Mucosa of descending colon (tissue), 3 donors: ENCODE measurements around the gene AGAP1. TPM values are rescaled to one million over a fixed set of nuclear protein-coding genes. Genes with fewer than 3 reads are reported as not detected.

Experiments used
- ATAC-seq: fragments of 200-7000 bp; cut with Tn5 transposase; one replicate; pipeline ENCODE4 v1.9.1; 2020; ENCODE audit warnings: mild to moderate bottlenecking, moderate library complexity
- DNase-seq, 3 donors: peaks; one replicate each; pipeline ENCODE4 v3.0.0-alpha.2; 2020
- H3K36me3 ChIP-seq: fragments of 200-600 bp; one replicate; pipeline ENCODE4 v1.8.0; 2021; ENCODE audit warnings: low read depth, mild to moderate bottlenecking
- H3K4me1 ChIP-seq: fragments of 200-600 bp; one replicate; pipeline ENCODE4 v1.8.0; 2021; ENCODE audit warnings: low read depth, mild to moderate bottlenecking
- H3K4me3 ChIP-seq: fragments of 200-600 bp; one replicate; pipeline ENCODE4 v1.8.0; 2021; ENCODE audit warnings: mild to moderate bottlenecking
- H3K9me3 ChIP-seq: fragments of 200-600 bp; one replicate; pipeline ENCODE4 v1.8.0; 2021; ENCODE audit warnings: mild to moderate bottlenecking
- intact Hi-C, 2 donors: fragments of 100-400 bp; cut with DNase I in 1 of 2; cut with micrococcal nuclease in 1 of 2; formaldehyde crosslinking; loops; one replicate each; pipeline versions ENCODE4 v1.11.0 to v1.11.1; 2022; cut with DNase I, micrococcal nuclease
- total RNA-seq, 3 donors: library from RNA; stranded (reverse); fragmentation: NEBNext Ultra II Directional in 2 of 3; extraction: Animal tissue kit (Norgen Biotek cat#: 25700) in 2 of 3; gene quantifications; one replicate each; pipeline versions ENCODE4 v1.2.1 to v1.2.4, GENCODE V29; 2021 to 2023
- TF ChIP-seq, protein P1 (sequence below): fragments of 200-600 bp; IDR thresholded peaks from one replicate; pipeline ENCODE4 v1.8.0; 2022; ENCODE audit warnings: antibody characterized with exemption, mild to moderate bottlenecking
- donor health status: DM: no; HTN: no; CAD: no; lungs with moderate emphysema.
- donor health status: DM: no; HTN: no; CAD: no.
- donor health status: DM: no; HTN: yes; CAD: no.

The AGAP1 gene
- total RNA-seq, 3 donors from 2014 or later, result 68.1 to 112 (median 88.9) TPM

DNA sequence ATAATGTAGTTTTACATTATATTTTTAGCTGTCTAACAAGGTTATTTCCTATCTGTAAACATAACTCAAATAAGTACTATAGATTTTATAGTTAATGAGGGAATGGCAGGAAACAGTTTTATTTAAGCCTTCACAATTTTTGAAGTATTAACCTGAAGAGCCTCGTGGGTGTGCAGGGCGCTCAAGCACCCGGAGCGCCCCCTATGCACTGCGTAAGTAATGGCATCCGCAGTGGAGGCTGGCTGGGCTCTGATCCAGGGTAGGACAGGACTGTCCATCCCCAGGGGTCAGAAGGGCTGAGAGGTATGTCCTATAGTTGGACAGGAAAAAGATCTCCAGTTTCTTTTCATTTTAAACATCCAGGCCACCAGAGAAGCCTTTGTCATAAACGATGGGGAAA lies 682.6 kb downstream of the AGAP1 start:
- intact Hi-C loops, result no loop called here
- H3K36me3 ChIP-seq, result no peaks in the 10 kb centered on the region
- H3K4me3 ChIP-seq, result no peak overlapping the region
- TF ChIP-seq, protein P1, sequence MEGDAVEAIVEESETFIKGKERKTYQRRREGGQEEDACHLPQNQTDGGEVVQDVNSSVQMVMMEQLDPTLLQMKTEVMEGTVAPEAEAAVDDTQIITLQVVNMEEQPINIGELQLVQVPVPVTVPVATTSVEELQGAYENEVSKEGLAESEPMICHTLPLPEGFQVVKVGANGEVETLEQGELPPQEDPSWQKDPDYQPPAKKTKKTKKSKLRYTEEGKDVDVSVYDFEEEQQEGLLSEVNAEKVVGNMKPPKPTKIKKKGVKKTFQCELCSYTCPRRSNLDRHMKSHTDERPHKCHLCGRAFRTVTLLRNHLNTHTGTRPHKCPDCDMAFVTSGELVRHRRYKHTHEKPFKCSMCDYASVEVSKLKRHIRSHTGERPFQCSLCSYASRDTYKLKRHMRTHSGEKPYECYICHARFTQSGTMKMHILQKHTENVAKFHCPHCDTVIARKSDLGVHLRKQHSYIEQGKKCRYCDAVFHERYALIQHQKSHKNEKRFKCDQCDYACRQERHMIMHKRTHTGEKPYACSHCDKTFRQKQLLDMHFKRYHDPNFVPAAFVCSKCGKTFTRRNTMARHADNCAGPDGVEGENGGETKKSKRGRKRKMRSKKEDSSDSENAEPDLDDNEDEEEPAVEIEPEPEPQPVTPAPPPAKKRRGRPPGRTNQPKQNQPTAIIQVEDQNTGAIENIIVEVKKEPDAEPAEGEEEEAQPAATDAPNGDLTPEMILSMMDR, result peak; percentile 40
- H3K4me1 ChIP-seq, result peaks cover 14% of the 10 kb centered on the region
- peak in 1 of 3 donors; percentile 34 for DNase-seq
- ATAC-seq, result peak; percentile 46
- no peaks in the 10 kb centered on the region for H3K9me3 ChIP-seq

DNA sequence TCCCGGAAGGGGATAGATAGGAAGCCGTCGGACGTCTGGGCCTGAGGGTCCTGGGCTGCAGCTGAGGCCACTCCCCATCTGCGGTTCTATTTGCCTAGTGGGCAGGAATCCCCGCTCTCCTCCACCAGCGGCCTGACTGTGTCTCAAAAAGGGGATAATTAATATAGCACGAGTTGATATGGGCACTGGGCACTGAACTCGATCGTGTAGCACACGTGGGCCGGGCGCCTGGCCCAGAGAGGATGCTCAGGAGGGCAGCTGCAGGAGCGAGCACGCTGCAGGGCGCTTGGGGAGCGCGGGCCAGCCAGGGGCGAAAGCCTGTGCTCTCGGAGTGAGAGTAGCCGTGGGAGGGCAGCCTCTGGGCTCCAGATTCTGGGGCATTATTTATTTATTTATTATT lies 683.1 kb downstream of the AGAP1 start:
- TF ChIP-seq, protein P1, result no peak
- DNase-seq, result no peak
- peaks cover 14% of the 10 kb centered on the region for H3K4me1 ChIP-seq
- H3K9me3 ChIP-seq, result no peaks in the 10 kb centered on the region
- intact Hi-C loops, result no loop called here
- H3K36me3 ChIP-seq, result no peaks in the 10 kb centered on the region
- no peak overlapping the region for H3K4me3 ChIP-seq
- ATAC-seq, result no peak

DNA sequence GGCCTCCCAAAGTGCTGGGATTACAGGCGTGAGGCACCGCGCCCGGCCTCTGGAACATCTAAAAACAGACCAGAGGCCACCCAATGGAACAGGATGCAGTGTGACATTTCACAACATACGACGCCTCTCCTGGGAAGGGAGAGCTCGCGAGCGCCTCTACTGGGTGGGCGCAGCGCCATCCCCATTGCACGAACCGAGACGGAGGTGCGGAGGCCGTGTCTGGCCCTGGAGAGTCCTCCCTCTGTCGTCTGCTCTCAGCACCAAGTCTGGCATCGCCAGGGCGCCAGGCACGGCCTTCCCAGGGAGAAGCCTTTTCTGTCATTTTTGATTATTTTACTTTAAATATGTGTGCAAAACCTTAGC lies 683.7 kb downstream of the AGAP1 start:
- TF ChIP-seq, protein P1, result no peak
- H3K9me3 ChIP-seq, result no peaks in the 10 kb centered on the region
- peak; percentile 75 for ATAC-seq
- no peaks in the 10 kb centered on the region for H3K36me3 ChIP-seq
- peak in 2 of 3 donors; percentile 36 to 56 for DNase-seq
- no peak overlapping the region for H3K4me3 ChIP-seq
- intact Hi-C loops, result no loop called here
- H3K4me1 ChIP-seq, result peaks cover 14% of the 10 kb centered on the region

DNA sequence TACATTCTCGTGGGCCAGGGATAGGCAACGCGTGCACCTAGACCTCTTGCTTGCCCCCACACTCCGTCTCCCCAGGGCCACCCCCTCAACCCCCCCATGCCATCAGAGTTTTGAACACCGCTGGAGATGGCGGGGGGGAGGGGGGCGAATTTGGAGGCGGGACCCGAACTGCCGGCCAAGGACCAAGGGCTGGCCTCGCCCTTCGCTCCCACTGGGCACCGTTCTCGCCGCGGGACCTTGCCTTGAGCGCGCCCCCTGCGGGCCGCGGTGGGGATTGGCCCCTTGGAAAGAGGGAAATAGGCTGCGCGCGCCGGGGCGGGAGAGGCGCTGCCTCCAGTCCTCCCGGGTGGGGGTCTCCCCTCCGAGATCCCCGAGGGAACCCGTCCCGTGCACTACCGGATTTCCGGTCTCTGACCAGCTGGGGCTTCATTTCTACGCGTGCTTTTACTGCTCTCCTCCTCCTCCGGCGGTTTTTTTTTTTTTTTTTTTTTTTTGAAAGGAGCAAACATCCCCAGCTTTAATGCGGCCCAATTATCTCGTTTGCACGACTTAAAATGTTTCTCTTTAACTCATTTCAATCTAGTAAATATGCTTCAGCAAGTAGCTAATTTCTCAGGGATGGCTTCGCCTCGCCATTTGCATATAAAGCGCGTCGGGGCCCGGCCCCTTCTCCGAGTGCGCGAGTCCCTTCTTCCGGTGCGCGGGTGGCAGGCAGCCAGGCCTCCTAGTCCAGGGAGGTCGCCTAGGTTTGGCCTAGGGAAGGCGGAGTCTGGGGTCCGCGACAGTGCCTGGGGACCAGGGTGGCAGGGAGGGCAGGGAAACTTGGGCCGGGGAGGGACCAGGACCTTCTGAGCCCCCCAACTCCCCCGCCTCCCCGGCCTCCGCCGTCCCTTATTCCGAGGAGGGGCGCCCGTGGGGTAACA lies 684.4 kb downstream of the AGAP1 start:
- intact Hi-C loops, result no loop called here
- ATAC-seq, result peak; percentile 86
- no peaks in the 10 kb centered on the region for H3K36me3 ChIP-seq
- H3K4me3 ChIP-seq, result no peak overlapping the region
- peaks cover 14% of the 10 kb centered on the region for H3K4me1 ChIP-seq
- no peaks in the 10 kb centered on the region for H3K9me3 ChIP-seq
- TF ChIP-seq, protein P1, result peak; percentile 52
- DNase-seq, result peak in 2 of 3 donors; percentile 75 to 78

DNA sequence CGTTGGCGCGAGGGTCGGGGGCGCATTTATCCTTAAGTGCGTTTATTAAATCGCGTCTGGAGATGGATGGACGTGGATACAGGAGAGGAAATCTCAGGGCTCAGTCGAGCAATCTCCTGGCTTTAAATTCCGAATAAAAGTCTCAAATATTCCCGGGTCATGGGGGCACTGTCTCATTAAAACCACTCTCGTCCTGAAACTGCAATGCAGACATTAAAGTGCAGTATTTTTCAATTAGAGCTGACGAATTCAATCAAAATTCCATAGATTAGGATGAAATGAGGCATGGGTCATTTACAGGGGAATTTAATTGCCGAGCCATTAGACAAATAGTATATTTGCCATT lies 685.0 kb downstream of the AGAP1 start:
- H3K9me3 ChIP-seq, result no peaks in the 10 kb centered on the region
- ATAC-seq (no peak), DNase-seq (no peak)
- H3K36me3 ChIP-seq, result no peaks in the 10 kb centered on the region
- no peak overlapping the region for H3K4me3 ChIP-seq
- intact Hi-C loops, result no loop called here
- TF ChIP-seq, protein P1, result no peak
- H3K4me1 ChIP-seq, result peaks cover 12% of the 10 kb centered on the region
